HepG2 (cell line): Measurements from ENCODE around the gene OVOL2. TPM values are rescaled to one million over a fixed set of nuclear protein-coding genes. Genes with fewer than 3 reads are reported as not detected.

Source experiments
- BRCA1 ChIP-seq: sonication (generic); formaldehyde crosslinking; IDR thresholded peaks from 2 replicates; pipeline ENCODE4 v1.4.0; 2020; ENCODE audit warnings: missing genetic modification reagents
- RBM22 ChIP-seq: fragments of 200-400 bp; formaldehyde crosslinking; optimal IDR thresholded peaks from 2 replicates; pipeline ENCODE3; 2017; ENCODE audit warnings: mild to moderate bottlenecking, low read length, moderate library complexity
- SMAD3 ChIP-seq: sonication (generic); formaldehyde crosslinking; IDR thresholded peaks from 2 replicates; pipeline ENCODE4 v1.4.0; 2020; ENCODE audit warnings: missing genetic modification reagents
- ZMYM3 ChIP-seq: sonication (generic); formaldehyde crosslinking; IDR thresholded peaks from 2 replicates; pipeline ENCODE4 v1.5.1; 2020; ENCODE audit warnings: mild to moderate bottlenecking, missing genetic modification reagents
- ZNF350 ChIP-seq: sonication (generic); formaldehyde crosslinking; IDR thresholded peaks from 2 replicates; pipeline ENCODE4 v1.4.0; 2020; ENCODE audit warnings: mild to moderate bottlenecking, low read depth, missing genetic modification reagents, borderline replicate concordance
- ZNF501 ChIP-seq: sonication (generic); formaldehyde crosslinking; IDR thresholded peaks from 2 replicates; pipeline ENCODE4 v1.5.1; 2020; ENCODE audit warnings: mild to moderate bottlenecking, moderate library complexity, missing genetic modification reagents
- ZNF883 ChIP-seq: sonication (generic); formaldehyde crosslinking; IDR thresholded peaks from 2 replicates; pipeline ENCODE4 v1.5.1; 2020; ENCODE audit warnings: mild to moderate bottlenecking, missing genetic modification reagents; ENCODE audit errors: not compliant biosample characterization
- polyA plus RNA-seq, 8 experiments: library from polyadenylated mRNA; depleted of rRNA in 3 of 8; stranded (reverse) in 7 of 8; unstranded in 1 of 8; fragments of >200 nt; fragmentation: Illumina TruSeq in 4 of 8; extraction: Trizol in 4 of 8; gene quantifications; 2 replicates each; pipeline versions ENCODE4 v1.2.1 to v1.2.3, GENCODE V29; 2011 to 2016; ENCODE audit warnings: low read depth in 4 of 8, missing spikeins in 1 of 8, mixed read lengths in 1 of 8; ENCODE audit not compliant: insufficient read depth in 1 of 8
- total RNA-seq, 5 experiments: library from RNA; depleted of rRNA; stranded (reverse); fragments of >200 nt; fragmentation: Illumina TruSeq; extraction: Trizol; gene quantifications; 2 replicates each; pipeline ENCODE4 v1.2.3, GENCODE V29; 2016; ENCODE audit warnings: low read depth in 1 of 5
- TF ChIP-seq, protein P1 (sequence below): sonication (generic); formaldehyde crosslinking; IDR thresholded peaks from 2 replicates; pipeline ENCODE4 v1.5.1; 2020; ENCODE audit warnings: mild to moderate bottlenecking, missing genetic modification reagents, borderline replicate concordance
- TF ChIP-seq, protein P2 (sequence below): sonication (generic); formaldehyde crosslinking; IDR thresholded peaks from 2 replicates; pipeline ENCODE4 v1.5.1; 2020; ENCODE audit warnings: mild to moderate bottlenecking, missing genetic modification reagents
- TF ChIP-seq, protein P3 (sequence below): sonication (generic); formaldehyde crosslinking; IDR thresholded peaks from 2 replicates; pipeline ENCODE4 v1.5.1; 2020; ENCODE audit warnings: missing genetic modification reagents, mild to moderate bottlenecking, borderline replicate concordance
- TF ChIP-seq, protein P4 (sequence below): sonication (generic); formaldehyde crosslinking; IDR thresholded peaks from 2 replicates; pipeline ENCODE4 v1.5.1; 2020; ENCODE audit warnings: missing genetic modification reagents, mild to moderate bottlenecking, borderline replicate concordance
- TF ChIP-seq, protein P5 (sequence below): sonication (generic); formaldehyde crosslinking; IDR thresholded peaks from 2 replicates; pipeline ENCODE4 v1.8.0; 2022; ENCODE audit warnings: missing genetic modification reagents, mild to moderate bottlenecking, inconsistent platforms, borderline replicate concordance

The OVOL2 gene
- total and polyA plus RNA-seq, 2 of the 13 experiments (the other 11 are each of a cell fraction or from before 2014, with no cell fraction given): 0.20 to 0.31 TPM

DNA sequence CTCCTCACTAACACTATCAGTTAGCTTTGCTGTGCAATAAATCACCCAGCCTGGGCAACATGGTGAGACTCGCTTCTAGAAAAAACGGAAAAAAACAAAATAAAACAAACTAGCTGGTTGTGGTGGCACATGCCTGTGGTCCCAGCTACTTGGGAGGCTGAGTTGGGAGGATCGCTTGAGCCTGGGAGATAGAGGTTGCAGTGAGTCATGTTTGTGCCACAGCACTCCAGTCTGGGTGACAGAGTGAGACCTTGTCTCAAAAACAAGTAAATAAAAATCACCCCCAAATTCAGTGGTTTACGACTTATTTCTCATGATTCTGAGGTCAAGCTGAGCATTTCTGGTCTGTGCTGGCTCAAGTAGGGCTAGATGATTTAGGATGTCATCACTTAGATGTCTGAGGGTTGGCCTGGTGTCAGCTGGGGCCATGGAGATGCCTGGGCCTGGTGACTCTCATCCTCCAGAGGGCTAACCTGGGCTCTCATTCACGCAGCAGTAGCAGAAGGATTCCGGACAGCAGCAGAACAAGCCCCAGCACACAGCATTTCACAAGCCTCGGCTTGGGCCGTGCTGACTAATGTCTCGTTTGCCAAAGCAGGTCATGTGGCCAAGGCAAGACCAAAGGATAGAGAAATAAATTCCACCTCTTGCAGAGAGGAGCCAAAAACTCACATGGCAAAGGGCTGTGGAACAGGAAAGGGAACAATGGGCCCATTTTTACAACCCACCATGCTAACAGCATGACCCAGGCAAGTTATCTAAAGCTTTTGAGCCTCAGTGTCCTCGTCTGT lies 56.4 kb downstream of the OVOL2 start (continued):
- TF ChIP-seq, protein P1, sequence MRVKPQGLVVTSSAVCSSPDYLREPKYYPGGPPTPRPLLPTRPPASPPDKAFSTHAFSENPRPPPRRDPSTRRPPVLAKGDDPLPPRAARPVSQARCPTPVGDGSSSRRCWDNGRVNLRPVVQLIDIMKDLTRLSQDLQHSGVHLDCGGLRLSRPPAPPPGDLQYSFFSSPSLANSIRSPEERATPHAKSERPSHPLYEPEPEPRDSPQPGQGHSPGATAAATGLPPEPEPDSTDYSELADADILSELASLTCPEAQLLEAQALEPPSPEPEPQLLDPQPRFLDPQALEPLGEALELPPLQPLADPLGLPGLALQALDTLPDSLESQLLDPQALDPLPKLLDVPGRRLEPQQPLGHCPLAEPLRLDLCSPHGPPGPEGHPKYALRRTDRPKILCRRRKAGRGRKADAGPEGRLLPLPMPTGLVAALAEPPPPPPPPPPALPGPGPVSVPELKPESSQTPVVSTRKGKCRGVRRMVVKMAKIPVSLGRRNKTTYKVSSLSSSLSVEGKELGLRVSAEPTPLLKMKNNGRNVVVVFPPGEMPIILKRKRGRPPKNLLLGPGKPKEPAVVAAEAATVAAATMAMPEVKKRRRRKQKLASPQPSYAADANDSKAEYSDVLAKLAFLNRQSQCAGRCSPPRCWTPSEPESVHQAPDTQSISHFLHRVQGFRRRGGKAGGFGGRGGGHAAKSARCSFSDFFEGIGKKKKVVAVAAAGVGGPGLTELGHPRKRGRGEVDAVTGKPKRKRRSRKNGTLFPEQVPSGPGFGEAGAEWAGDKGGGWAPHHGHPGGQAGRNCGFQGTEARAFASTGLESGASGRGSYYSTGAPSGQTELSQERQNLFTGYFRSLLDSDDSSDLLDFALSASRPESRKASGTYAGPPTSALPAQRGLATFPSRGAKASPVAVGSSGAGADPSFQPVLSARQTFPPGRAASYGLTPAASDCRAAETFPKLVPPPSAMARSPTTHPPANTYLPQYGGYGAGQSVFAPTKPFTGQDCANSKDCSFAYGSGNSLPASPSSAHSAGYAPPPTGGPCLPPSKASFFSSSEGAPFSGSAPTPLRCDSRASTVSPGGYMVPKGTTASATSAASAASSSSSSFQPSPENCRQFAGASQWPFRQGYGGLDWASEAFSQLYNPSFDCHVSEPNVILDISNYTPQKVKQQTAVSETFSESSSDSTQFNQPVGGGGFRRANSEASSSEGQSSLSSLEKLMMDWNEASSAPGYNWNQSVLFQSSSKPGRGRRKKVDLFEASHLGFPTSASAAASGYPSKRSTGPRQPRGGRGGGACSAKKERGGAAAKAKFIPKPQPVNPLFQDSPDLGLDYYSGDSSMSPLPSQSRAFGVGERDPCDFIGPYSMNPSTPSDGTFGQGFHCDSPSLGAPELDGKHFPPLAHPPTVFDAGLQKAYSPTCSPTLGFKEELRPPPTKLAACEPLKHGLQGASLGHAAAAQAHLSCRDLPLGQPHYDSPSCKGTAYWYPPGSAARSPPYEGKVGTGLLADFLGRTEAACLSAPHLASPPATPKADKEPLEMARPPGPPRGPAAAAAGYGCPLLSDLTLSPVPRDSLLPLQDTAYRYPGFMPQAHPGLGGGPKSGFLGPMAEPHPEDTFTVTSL (CRISPR knock-in tag): no peak
- TF ChIP-seq SMAD3: peak; percentile 46; the same call in 1 of the 2 replicates
- TF ChIP-seq ZNF501 (CRISPR knock-in tag): peak; percentile 69; the same call in 1 of the 2 replicates
- TF ChIP-seq, protein P2, sequence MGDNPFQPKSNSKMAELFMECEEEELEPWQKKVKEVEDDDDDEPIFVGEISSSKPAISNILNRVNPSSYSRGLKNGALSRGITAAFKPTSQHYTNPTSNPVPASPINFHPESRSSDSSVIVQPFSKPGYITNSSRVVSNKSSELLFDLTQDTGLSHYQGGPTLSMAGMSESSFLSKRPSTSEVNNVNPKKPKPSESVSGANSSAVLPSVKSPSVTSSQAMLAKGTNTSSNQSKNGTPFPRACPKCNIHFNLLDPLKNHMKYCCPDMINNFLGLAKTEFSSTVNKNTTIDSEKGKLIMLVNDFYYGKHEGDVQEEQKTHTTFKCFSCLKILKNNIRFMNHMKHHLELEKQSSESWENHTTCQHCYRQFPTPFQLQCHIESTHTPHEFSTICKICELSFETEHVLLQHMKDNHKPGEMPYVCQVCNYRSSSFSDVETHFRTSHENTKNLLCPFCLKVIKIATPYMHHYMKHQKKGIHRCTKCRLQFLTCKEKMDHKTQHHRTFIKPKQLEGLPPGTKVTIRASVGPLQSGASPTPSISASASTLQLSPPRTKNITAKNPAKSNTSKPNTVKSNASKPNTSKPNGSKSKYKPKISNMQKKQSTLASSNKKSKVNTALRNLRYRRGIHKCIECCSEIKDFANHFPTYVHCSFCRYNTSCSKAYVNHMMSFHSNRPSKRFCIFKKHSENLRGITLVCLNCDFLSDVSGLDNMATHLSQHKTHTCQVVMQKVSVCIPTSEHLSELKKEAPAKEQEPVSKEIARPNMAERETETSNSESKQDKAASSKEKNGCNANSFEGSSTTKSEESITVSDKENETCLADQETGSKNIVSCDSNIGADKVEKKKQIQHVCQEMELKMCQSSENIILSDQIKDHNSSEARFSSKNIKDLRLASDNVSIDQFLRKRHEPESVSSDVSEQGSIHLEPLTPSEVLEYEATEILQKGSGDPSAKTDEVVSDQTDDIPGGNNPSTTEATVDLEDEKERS (CRISPR knock-in tag): no peak
- TF ChIP-seq, protein P3, sequence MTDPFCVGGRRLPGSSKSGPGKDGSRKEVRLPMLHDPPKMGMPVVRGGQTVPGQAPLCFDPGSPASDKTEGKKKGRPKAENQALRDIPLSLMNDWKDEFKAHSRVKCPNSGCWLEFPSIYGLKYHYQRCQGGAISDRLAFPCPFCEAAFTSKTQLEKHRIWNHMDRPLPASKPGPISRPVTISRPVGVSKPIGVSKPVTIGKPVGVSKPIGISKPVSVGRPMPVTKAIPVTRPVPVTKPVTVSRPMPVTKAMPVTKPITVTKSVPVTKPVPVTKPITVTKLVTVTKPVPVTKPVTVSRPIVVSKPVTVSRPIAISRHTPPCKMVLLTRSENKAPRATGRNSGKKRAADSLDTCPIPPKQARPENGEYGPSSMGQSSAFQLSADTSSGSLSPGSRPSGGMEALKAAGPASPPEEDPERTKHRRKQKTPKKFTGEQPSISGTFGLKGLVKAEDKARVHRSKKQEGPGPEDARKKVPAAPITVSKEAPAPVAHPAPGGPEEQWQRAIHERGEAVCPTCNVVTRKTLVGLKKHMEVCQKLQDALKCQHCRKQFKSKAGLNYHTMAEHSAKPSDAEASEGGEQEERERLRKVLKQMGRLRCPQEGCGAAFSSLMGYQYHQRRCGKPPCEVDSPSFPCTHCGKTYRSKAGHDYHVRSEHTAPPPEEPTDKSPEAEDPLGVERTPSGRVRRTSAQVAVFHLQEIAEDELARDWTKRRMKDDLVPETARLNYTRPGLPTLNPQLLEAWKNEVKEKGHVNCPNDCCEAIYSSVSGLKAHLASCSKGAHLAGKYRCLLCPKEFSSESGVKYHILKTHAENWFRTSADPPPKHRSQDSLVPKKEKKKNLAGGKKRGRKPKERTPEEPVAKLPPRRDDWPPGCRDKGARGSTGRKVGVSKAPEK (CRISPR knock-in tag): no peak
- no peak for TF ChIP-seq ZNF883 (CRISPR knock-in tag)
- peak; percentile 66; the same call in 1 of the 2 replicates for TF ChIP-seq ZNF350
- TF ChIP-seq RBM22: no peak
- peak; percentile 63; the same call in 1 of the 2 replicates for TF ChIP-seq ZMYM3 (CRISPR knock-in tag)
- TF ChIP-seq, protein P4, sequence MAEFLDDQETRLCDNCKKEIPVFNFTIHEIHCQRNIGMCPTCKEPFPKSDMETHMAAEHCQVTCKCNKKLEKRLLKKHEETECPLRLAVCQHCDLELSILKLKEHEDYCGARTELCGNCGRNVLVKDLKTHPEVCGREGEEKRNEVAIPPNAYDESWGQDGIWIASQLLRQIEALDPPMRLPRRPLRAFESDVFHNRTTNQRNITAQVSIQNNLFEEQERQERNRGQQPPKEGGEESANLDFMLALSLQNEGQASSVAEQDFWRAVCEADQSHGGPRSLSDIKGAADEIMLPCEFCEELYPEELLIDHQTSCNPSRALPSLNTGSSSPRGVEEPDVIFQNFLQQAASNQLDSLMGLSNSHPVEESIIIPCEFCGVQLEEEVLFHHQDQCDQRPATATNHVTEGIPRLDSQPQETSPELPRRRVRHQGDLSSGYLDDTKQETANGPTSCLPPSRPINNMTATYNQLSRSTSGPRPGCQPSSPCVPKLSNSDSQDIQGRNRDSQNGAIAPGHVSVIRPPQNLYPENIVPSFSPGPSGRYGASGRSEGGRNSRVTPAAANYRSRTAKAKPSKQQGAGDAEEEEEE: no peak
- TF ChIP-seq BRCA1 (CRISPR knock-in tag): no peak
- TF ChIP-seq, protein P5, sequence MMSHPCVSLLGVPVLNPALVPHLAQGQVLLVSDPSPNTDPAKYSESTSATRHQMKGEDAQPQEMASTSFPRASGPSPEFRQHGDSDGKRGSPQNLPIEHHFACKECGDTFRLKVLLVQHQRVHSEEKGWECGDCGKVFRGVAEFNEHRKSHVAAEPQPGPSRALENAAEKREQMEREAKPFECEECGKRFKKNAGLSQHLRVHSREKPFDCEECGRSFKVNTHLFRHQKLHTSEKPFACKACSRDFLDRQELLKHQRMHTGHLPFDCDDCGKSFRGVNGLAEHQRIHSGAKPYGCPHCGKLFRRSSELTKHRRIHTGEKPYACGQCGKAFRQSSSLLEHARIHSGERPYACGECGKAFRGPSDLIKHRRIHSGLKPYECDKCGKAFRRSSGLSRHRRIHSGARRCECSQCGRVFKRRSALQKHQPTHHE (CRISPR knock-in tag): no peak
